DOHH2 (cell line): ENCODE measurements around the gene B4GALNT1.

Experiments
- H3F3A ChIP-seq: fragments of 200-600 bp; sonication (generic), shearing (Covaris generic); 2 replicates; pipeline ENCODE4 v1.6.0; 2016; ENCODE audit warnings: antibody characterized with exemption, mild to moderate bottlenecking; ENCODE audit not compliant: control insufficient read depth, insufficient read depth
- H3K27ac ChIP-seq: fragments of 200-600 bp; sonication (generic); 2 replicates; pipeline ENCODE4 v1.5.1; 2014; ENCODE audit warnings: low read depth, mild to moderate bottlenecking, low read length, moderate library complexity
- H3K27me3 ChIP-seq: fragments of 200-600 bp; sonication (generic); 2 replicates; pipeline ENCODE4 v1.6.1; 2014; ENCODE audit warnings: mild to moderate bottlenecking, low read length, mixed read lengths; ENCODE audit not compliant: control insufficient read depth
- H3K36me3 ChIP-seq: fragments of 200-600 bp; sonication (generic); 2 replicates; pipeline ENCODE4 v1.6.1; 2014; ENCODE audit warnings: mild to moderate bottlenecking, low read length, moderate library complexity, mixed read lengths; ENCODE audit not compliant: control insufficient read depth
- H3K4me1 ChIP-seq: fragments of 200-600 bp; sonication (generic); 2 replicates; pipeline ENCODE4 v1.6.1; 2014; ENCODE audit warnings: mild to moderate bottlenecking, low read length, mixed read lengths; ENCODE audit not compliant: control insufficient read depth
- H3K4me2 ChIP-seq: fragments of 200-600 bp; sonication (generic); 2 replicates; pipeline ENCODE4 v1.6.0; 2014; ENCODE audit warnings: mild to moderate bottlenecking, low read length, moderate library complexity
- H3K4me3 ChIP-seq: fragments of 200-600 bp; sonication (generic); 2 replicates; pipeline ENCODE4 v1.5.1; 2014; ENCODE audit warnings: mild to moderate bottlenecking, low read length, mixed read lengths
- H3K79me2 ChIP-seq: fragments of 200-600 bp; sonication (generic); 2 replicates; pipeline ENCODE4 v1.6.1; 2014; ENCODE audit warnings: mild to moderate bottlenecking, low read length, mixed read lengths; ENCODE audit not compliant: control insufficient read depth
- H3K9me2 ChIP-seq: fragments of 200-600 bp; sonication (generic); replicated peaks from 2 replicates; pipeline ENCODE4 v1.6.1; 2014; ENCODE audit warnings: mild to moderate bottlenecking, low read length, mixed read lengths; ENCODE audit not compliant: control insufficient read depth
- H3K9me3 ChIP-seq: fragments of 200-600 bp; sonication (generic); 2 replicates; pipeline ENCODE4 v1.6.1; 2014; ENCODE audit warnings: antibody characterized with exemption, low read length, mixed read lengths; ENCODE audit not compliant: control insufficient read depth, insufficient read depth
- H4K20me1 ChIP-seq: fragments of 200-600 bp; sonication (generic); 2 replicates; pipeline ENCODE4 v1.6.0; 2014; ENCODE audit warnings: low read depth, mild to moderate bottlenecking, antibody characterized with exemption, low read length, moderate library complexity; ENCODE audit not compliant: control insufficient read depth, insufficient read depth
- EZH2phosphoT487 ChIP-seq: fragments of 200-600 bp; sonication (generic); IDR thresholded peaks from 2 replicates; pipeline ENCODE4 v1.6.1; 2017; ENCODE audit warnings: borderline replicate concordance, mild to moderate bottlenecking, antibody characterized with exemption, low read length, moderate library complexity, mixed read lengths
- TF ChIP-seq, protein P1 (sequence below): fragments of 200-600 bp; sonication (generic); IDR thresholded peaks from one replicate; pipeline ENCODE4 v1.5.1; 2014; ENCODE audit warnings: antibody characterized with exemption, mild to moderate bottlenecking, low read depth, low read length; ENCODE audit not compliant: poor library complexity, severe bottlenecking

Gene B4GALNT1

DNA sequence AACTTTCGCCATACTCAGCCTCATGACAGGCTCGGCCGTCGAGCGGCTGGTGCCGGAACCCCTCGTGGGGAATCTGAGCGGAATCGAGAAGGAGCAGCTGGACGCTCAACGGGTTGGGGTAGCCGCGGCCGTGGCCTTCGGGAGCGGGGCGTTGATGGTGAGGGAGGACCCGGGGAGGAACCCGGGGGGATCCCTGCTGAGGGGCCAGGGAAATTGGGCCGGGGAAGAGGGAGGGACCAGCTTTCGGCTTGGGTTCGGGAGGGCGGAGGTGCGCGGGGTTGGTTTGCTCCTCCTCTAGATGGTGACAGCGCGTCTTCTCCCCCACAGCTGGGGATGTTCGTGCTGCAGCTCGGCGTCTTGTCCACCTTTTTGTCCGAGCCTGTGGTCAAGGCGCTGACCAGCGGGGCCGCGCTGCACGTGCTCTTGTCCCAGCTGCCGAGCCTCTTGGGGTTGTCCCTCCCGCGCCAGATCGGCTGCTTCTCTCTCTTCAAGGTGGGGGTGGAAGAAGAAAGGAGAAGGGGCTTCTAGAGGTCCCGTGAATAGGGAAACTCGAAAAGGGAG is 12.0 kb downstream of the B4GALNT1 start:
- H3K36me3 ChIP-seq: no peaks in the 10 kb centered on the region
- no peak overlapping the region for H3K4me3 ChIP-seq
- H3K4me1 ChIP-seq: no peaks in the 10 kb centered on the region
- no peaks in the 10 kb centered on the region for H3F3A ChIP-seq
- H3K9me2 ChIP-seq: no peaks in the 10 kb centered on the region
- peaks cover 3% of the 10 kb centered on the region; the same call in 1 of the 2 replicates for H4K20me1 ChIP-seq
- no peaks in the 10 kb centered on the region for H3K9me3 ChIP-seq
- no peak overlapping the region for H3K27ac ChIP-seq
- no peak for TF ChIP-seq EZH2phosphoT487
- TF ChIP-seq, protein P1, sequence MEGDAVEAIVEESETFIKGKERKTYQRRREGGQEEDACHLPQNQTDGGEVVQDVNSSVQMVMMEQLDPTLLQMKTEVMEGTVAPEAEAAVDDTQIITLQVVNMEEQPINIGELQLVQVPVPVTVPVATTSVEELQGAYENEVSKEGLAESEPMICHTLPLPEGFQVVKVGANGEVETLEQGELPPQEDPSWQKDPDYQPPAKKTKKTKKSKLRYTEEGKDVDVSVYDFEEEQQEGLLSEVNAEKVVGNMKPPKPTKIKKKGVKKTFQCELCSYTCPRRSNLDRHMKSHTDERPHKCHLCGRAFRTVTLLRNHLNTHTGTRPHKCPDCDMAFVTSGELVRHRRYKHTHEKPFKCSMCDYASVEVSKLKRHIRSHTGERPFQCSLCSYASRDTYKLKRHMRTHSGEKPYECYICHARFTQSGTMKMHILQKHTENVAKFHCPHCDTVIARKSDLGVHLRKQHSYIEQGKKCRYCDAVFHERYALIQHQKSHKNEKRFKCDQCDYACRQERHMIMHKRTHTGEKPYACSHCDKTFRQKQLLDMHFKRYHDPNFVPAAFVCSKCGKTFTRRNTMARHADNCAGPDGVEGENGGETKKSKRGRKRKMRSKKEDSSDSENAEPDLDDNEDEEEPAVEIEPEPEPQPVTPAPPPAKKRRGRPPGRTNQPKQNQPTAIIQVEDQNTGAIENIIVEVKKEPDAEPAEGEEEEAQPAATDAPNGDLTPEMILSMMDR: no peak
- peaks cover 95% of the 10 kb centered on the region for H3K27me3 ChIP-seq
- H3K79me2 ChIP-seq: no peaks in the 10 kb centered on the region
- H3K4me2 ChIP-seq: no peak overlapping the region

DNA sequence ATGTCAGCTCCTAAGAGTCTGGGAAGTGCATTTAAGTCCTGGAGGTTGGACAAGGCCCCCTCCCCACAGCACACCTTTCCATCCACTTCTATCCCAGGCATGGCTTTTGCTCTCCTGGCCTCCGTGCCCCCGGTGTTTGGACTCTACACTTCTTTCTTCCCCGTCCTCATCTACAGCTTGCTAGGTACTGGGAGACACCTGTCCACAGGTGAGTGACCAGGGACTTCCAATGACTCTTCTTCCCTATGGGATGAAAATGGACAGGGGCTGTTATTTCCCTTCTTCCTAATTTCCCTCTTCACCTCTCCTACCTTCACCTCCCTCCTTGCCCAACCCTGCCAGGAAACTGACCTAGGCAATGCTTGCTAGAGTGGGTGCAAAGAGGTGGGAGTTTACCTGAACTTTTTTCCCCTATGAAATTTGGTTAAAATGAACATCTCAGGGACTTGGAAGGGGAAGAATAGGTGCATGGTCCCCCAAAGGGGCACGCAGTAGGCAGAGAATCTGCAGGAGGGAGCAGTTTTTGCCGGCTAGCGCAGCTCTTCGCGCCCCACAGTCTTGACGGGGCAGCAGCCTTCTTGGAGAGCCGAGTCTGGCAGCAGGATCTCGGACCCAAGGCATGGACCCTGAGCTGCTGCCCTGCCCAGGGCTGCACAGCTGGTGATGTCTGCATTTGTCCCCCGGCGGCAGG is 12.6 kb downstream of the B4GALNT1 start:
- H3K79me2 ChIP-seq: no peaks in the 10 kb centered on the region
- H3K4me2 ChIP-seq: no peak overlapping the region
- no peaks in the 10 kb centered on the region for H3K9me2 ChIP-seq
- no peak overlapping the region for H3K27ac ChIP-seq
- TF ChIP-seq, protein P1: no peak
- TF ChIP-seq EZH2phosphoT487: no peak
- no peaks in the 10 kb centered on the region for H3K36me3 ChIP-seq
- no peaks in the 10 kb centered on the region for H3K9me3 ChIP-seq
- peaks cover 2% of the 10 kb centered on the region for H3K4me1 ChIP-seq
- H3F3A ChIP-seq: no peaks in the 10 kb centered on the region
- H3K27me3 ChIP-seq: peaks cover 95% of the 10 kb centered on the region
- peaks cover 3% of the 10 kb centered on the region; the same call in 1 of the 2 replicates for H4K20me1 ChIP-seq
- H3K4me3 ChIP-seq: no peak overlapping the region

DNA sequence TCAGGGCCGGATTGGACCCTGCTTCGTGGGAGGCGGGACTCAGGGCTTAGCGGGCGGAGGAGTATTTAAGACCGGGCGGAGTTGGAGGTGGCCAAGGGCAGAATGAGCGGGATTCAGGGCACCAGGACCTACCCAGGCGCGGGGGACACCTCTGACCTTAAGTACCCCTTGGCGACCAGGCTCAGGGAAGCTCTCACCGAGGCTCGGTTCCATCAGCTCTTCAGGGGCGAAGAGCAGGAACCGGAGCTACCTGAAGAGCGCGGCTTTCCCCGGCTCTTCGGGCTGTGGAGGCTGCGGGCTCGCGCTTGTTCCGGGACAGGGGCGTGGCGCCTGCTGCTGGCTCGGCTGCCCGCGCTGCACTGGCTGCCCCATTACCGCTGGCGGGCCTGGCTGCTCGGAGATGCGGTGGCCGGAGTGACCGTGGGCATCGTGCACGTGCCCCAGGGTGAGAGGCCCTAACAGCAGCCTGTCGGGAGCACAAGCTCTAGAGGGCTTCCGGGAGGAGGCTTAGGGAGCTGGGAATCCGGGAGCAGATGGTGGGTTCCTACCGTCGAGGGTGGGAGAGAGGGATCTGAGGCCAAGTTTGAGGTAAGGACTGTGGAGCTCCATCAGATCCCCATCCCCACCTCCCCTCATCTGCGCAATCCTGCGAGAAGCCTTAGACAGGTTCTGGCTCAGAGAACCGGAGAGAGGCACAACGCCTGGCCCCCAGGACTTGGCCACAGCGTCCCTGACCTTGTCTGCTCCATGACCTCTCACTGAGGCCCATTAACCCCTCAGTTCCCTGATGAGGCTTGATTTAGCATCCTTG is 13.4 kb downstream of the B4GALNT1 start:
- H3K4me3 ChIP-seq: no peak overlapping the region
- no peaks in the 10 kb centered on the region for H3K36me3 ChIP-seq
- H3K27ac ChIP-seq: no peak overlapping the region
- H3K9me3 ChIP-seq: no peaks in the 10 kb centered on the region
- no peaks in the 10 kb centered on the region for H3K79me2 ChIP-seq
- H3F3A ChIP-seq: no peaks in the 10 kb centered on the region
- no peaks in the 10 kb centered on the region for H3K9me2 ChIP-seq
- peaks cover 9% of the 10 kb centered on the region for H3K4me1 ChIP-seq
- H3K27me3 ChIP-seq: peaks cover 91% of the 10 kb centered on the region
- TF ChIP-seq, protein P1: no peak
- TF ChIP-seq EZH2phosphoT487: no peak
- H4K20me1 ChIP-seq: peaks cover 3% of the 10 kb centered on the region; the same call in 1 of the 2 replicates
- H3K4me2 ChIP-seq: no peak overlapping the region
